ENCODE data around the gene APOL5. TPM values are rescaled to one million over a fixed set of nuclear protein-coding genes. Genes with fewer than 3 reads are reported as not detected.
A peak's percentile ranks its signal among the peaks of the same experiment; 100 is the strongest.
"Not testable (repeated sequence)": the region's sequence is repeated elsewhere in the genome, so short reads cannot be mapped to it uniquely, and the experiment has no call there.

Gene APOL5
- total RNA-seq, 1 donor from 2014 or later: not detected

GRCh38 chr22:35733791-35734516 lies 16.3 kb downstream of the APOL5 start:
- no peaks in the 10 kb centered on the region for H3K4me1 ChIP-seq
- peaks cover 0 to 9% of the 10 kb centered on the region in 2 donors for H3K36me3 ChIP-seq
- H3K9me3 ChIP-seq: no peaks in the 10 kb centered on the region
- H3K27ac ChIP-seq: no peak overlapping the region
- no peaks in the 10 kb centered on the region for H3K27me3 ChIP-seq
- intact Hi-C loops (cut with DNase I): no loop called here
- TF ChIP-seq CTCF (IDR thresholded peaks at IDR 0.05): no peak
- no peak for DNase-seq (ENCODE audit: low spot score in 2 of 2)
- no peak overlapping the region for H3K4me3 ChIP-seq

- Histone ChIP-seq H3K36me3 (peaks cover 0 to 9% of the 10 kb centered on the region in 2 donors), H3K27me3 (no peaks in the 10 kb centered on the region), H3K4me1 (no peaks in the 10 kb centered on the region), H3K27ac (no peak overlapping the region), H3K9me3 (no peaks in the 10 kb centered on the region), H3K4me3 (no peak overlapping the region)
- intact Hi-C loops (cut with DNase I): no loop called here
- no peak for TF ChIP-seq CTCF (IDR thresholded peaks at IDR 0.05)
- DNase-seq (ENCODE audit: low spot score in 2 of 2): no peak
Measured at GRCh38 chr22:35734517-35734827, 16.8 kb downstream of the APOL5 start.

- peaks cover 0 to 6% of the 10 kb centered on the region in 2 donors for H3K4me1 ChIP-seq
Measured at GRCh38 chr22:35735542-35735941, 17.9 kb downstream of the APOL5 start.

GRCh38 chr22:35736166-35736565 lies 18.5 kb downstream of the APOL5 start:
- no peaks in the 10 kb centered on the region for H3K27me3 ChIP-seq
- no peak for TF ChIP-seq CTCF (IDR thresholded peaks at IDR 0.05)
- DNase-seq (ENCODE audit: low spot score in 2 of 2): peak in 1 of 2 donors; percentile 50
- no peak overlapping the region for H3K27ac ChIP-seq
- intact Hi-C loops (cut with DNase I): no loop called here
- no peak overlapping the region for H3K4me3 ChIP-seq
- H3K9me3 ChIP-seq: no peaks in the 10 kb centered on the region
- peaks cover 0 to 7% of the 10 kb centered on the region in 2 donors for H3K4me1 ChIP-seq
- H3K36me3 ChIP-seq: peaks cover 0 to 9% of the 10 kb centered on the region in 2 donors

More at GRCh38 chr22:35735542-35735941, 17.9 kb downstream of the APOL5 start:
- intact Hi-C loops (cut with DNase I): no loop called here
- peaks cover 0 to 9% of the 10 kb centered on the region in 2 donors for H3K36me3 ChIP-seq
- H3K4me3 ChIP-seq: no peak overlapping the region
- no peaks in the 10 kb centered on the region for H3K27me3 ChIP-seq
- peak in 1 of 2 donors; percentile 47 for DNase-seq (ENCODE audit: low spot score in 2 of 2)
- H3K27ac ChIP-seq: no peak overlapping the region
- TF ChIP-seq CTCF (IDR thresholded peaks at IDR 0.05): no peak
- no peaks in the 10 kb centered on the region for H3K9me3 ChIP-seq

GRCh38 chr22:35736701-35737100 lies 19.0 kb downstream of the APOL5 start:
- Histone ChIP-seq H3K36me3 (peaks cover 0 to 9% of the 10 kb centered on the region in 2 donors), H3K27ac (no peak overlapping the region), H3K27me3 (no peaks in the 10 kb centered on the region), H3K4me1 (peaks cover 0 to 7% of the 10 kb centered on the region in 2 donors), H3K4me3 (no peak overlapping the region), H3K9me3 (no peaks in the 10 kb centered on the region)
- intact Hi-C loops (cut with DNase I): no loop called here
- peak in 1 of 2 donors; percentile 59 for DNase-seq (ENCODE audit: low spot score in 2 of 2)
- no peak for TF ChIP-seq CTCF (IDR thresholded peaks at IDR 0.05)

GRCh38 chr22:35737886-35738285 lies 20.2 kb downstream of the APOL5 start:
- peak in 1 of 2 donors; percentile 48 for DNase-seq (ENCODE audit: low spot score in 2 of 2)
- H3K27ac ChIP-seq; intact Hi-C loops (cut with DNase I): not testable (repeated sequence)

More at GRCh38 chr22:35737886-35738285, 20.2 kb downstream of the APOL5 start:
- not testable (repeated sequence) for H3K4me3 ChIP-seq, H3K4me1 ChIP-seq, H3K9me3 ChIP-seq, H3K27me3 ChIP-seq
- H3K36me3 ChIP-seq: peaks cover 0 to 18% of the 10 kb centered on the region in 2 donors

Measured in ascending aorta (tissue), 2 donors.